ENCODE results near the gene KRTAP5-6.

DNA sequence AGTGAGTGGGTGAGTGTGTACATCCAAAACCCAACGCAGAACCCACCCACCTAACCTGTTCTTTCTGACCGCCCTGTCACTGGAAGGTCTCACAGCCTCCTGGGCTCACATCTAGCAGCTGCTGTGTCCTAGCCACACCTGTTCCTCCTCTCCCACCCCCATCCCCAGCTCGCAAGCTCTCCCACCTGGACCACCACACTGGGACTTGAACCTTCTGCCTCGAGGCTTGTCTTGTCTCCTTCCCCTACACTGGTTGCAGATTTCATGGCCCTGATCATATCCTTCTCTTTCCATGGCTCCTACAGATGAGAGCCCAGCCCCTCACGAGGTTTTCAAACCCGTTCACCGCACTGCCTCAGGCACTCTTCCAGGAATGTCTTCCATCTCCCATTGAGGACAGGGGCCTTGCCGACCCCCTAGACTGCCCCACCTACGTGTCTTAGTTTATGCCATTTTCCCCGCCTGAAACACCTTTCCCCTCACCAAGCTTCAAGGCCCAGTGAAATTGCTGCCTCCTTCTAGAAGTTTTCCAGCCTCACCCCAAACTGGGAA is 46.7 kb downstream of the KRTAP5-6 start:
- TF ChIP-seq ZNF274 (IDR thresholded peaks at IDR 0.05; ENCODE audit: low read length) (no peak), ZNF274 (tag by site-specific recombination; IDR thresholded peaks at IDR 0.05; ENCODE audit: borderline replicate concordance) (no peak), REST (tag by site-specific recombination; IDR thresholded peaks at IDR 0.05) (no peak), SETDB1 (IDR thresholded peaks at IDR 0.05; ENCODE audit: insufficient read length, low read length) (no peak), ZNF138 (tag by site-specific recombination; IDR thresholded peaks at IDR 0.05; ENCODE audit: borderline replicate concordance) (no peak), SALL2 (tag by site-specific recombination; IDR thresholded peaks at IDR 0.05; ENCODE audit: borderline replicate concordance) (no peak), ZNF211 (tag by site-specific recombination; IDR thresholded peaks at IDR 0.05; ENCODE audit: low read depth) (no peak), ZNF830 (tag by site-specific recombination; IDR thresholded peaks at IDR 0.05; ENCODE audit: low read depth) (no peak)
- TF ChIP-seq, protein P1, sequence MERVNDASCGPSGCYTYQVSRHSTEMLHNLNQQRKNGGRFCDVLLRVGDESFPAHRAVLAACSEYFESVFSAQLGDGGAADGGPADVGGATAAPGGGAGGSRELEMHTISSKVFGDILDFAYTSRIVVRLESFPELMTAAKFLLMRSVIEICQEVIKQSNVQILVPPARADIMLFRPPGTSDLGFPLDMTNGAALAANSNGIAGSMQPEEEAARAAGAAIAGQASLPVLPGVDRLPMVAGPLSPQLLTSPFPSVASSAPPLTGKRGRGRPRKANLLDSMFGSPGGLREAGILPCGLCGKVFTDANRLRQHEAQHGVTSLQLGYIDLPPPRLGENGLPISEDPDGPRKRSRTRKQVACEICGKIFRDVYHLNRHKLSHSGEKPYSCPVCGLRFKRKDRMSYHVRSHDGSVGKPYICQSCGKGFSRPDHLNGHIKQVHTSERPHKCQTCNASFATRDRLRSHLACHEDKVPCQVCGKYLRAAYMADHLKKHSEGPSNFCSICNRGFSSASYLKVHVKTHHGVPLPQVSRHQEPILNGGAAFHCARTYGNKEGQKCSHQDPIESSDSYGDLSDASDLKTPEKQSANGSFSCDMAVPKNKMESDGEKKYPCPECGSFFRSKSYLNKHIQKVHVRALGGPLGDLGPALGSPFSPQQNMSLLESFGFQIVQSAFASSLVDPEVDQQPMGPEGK (tag by site-specific recombination; IDR thresholded peaks at IDR 0.05) = no peak
- TF ChIP-seq, protein P2, sequence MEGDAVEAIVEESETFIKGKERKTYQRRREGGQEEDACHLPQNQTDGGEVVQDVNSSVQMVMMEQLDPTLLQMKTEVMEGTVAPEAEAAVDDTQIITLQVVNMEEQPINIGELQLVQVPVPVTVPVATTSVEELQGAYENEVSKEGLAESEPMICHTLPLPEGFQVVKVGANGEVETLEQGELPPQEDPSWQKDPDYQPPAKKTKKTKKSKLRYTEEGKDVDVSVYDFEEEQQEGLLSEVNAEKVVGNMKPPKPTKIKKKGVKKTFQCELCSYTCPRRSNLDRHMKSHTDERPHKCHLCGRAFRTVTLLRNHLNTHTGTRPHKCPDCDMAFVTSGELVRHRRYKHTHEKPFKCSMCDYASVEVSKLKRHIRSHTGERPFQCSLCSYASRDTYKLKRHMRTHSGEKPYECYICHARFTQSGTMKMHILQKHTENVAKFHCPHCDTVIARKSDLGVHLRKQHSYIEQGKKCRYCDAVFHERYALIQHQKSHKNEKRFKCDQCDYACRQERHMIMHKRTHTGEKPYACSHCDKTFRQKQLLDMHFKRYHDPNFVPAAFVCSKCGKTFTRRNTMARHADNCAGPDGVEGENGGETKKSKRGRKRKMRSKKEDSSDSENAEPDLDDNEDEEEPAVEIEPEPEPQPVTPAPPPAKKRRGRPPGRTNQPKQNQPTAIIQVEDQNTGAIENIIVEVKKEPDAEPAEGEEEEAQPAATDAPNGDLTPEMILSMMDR (tag by site-specific recombination; IDR thresholded peaks at IDR 0.05) = no peak
